Measurements from ENCODE around the gene LRP3.
"Not testable (repeated sequence)": the region's sequence is repeated elsewhere in the genome, so short reads cannot be mapped to it uniquely, and the experiment has no call there.

Gene LRP3

DNA sequence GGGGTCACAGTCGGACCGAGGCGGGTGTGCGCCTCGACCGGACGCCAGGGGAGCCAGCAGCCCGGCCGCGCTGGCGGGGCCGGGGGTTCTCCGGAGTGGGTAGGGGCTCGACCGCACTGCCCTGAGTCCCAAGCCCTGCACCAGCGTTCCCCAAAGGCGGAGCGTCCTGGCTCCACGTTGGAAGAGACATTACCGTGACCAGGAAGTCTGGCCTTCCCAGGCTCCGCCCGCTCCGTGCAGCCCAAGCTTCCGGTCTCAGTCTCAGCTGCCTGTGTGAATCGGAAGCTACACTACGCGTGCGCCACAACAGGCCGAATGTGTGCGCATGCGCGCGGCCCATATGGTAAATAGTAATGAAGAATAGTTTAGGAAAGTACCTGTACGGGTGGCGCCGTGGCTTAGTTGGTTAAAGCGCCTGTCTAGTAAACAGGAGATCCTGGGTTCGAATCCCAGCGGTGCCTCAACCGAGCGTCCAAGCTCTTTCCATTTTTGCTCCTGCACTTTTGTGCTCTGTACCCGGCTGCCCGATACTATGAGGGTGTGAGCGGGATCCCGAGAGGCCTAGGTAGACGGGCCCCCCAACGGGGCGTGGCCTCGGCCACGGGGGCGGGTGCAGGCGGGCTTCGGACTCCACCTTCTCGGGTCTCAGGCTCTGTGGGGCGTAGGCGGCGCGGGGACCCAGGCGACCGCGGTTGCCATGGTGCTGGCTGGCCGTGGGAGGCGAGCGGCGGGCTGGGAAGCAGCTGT is 17.3 kb upstream of the LRP3 start:
- DNase-seq (ENCODE audit: low read depth, low spot score) = peak; percentile 86

DNA sequence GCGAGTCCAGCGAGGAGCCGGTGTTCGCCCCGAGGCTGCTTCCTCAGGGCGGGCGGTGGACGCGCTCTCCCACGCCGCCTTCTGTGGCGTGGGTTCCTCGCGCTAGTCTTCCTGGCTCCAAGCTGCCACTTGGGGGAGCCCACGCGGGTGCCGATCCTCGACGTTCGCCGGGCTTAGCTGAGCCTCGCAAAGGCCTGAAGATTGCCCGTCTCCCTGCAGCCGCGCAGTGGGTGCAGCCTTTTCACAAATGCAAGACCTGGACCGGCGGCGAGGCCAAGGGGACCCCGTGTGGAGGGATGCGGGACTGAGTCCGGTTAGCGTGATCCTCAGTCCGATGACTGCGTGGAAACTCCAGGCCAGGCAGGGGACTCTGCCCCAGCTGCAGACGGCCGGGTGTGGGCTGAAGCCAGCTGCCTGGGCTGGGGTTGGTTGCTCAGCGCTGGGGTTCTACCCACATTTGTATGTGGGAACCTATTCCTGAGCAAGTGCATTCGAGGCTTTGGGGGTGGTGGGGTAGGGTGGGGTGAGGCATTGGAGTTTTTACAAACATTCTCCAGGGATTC is 16.6 kb upstream of the LRP3 start:
- DNase-seq (ENCODE audit: low read depth, low spot score) = no peak

DNA sequence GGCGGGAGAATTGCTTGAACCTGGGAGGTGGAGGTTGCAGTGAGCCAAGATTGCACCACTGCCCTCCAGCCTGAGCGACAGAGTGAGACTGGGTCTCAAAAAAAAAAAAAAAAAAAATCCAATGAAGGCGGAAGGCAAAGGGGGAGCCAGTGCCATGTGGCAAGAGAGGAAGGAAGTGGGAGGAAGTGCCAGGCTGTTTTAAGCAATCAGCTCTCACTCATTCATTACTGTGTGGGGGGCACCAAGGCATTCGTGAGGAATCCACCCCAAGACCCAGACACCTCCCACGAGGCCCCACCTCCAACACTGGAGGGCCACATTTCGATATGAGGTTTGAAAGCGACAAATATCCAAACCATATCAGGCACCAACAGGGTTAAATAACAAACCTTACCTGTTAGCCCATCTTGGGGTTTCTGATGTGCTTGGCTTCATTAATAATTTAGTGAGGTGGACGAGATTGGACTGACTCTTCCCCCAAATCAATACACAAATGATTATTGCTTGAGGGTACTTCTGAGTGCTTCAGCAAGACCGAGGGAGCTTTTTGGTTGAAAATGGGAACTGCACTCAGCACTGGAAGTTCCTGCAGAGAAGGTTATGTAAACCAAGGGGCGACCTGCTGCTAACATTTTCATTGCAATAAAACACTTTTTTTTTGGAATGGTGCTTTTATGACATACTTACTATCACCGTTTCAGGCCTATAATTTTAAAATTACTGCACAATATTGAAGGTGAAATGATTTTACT is 7.5 kb upstream of the LRP3 start:
- DNase-seq (ENCODE audit: low read depth, low spot score) = no peak

DNA sequence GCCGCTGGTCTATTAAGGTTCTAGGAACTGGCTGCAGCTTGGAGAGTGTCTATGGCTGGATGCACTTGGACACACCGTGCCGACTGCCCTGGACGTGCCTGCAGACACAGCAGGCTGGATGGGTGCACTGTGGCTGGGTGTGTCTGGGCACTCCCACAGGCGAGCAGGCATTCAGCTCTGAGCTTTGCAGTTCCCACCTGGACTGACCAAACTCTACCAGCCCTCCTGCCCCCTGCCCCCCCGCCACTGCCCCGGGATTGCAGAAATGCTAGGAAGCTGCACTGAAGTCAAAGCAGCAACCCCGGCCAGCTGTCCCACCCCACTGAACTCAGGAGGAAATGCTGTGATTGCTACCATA is 7.0 kb upstream of the LRP3 start:
- no peak for DNase-seq (ENCODE audit: low read depth, low spot score)

DNA sequence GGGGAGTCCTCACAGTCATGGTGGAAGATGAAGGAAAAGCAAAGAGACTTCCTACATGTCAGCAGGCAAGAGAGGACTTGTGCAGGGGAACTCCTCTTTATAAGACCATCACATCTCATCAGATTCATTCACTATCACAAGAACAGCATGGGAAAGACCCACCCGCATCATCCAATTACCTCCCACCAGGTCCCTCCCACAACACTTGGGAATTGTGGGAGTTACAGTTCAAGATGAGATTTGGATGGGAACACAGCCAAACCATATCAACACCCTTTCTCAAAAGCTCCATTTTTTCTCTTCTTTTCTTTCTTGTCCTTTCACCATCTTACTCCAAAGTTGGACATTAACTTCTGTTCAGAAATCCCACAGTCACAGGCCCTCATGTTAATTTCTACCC is 4.7 kb upstream of the LRP3 start:
- no peak for DNase-seq (ENCODE audit: low read depth, low spot score)

DNA sequence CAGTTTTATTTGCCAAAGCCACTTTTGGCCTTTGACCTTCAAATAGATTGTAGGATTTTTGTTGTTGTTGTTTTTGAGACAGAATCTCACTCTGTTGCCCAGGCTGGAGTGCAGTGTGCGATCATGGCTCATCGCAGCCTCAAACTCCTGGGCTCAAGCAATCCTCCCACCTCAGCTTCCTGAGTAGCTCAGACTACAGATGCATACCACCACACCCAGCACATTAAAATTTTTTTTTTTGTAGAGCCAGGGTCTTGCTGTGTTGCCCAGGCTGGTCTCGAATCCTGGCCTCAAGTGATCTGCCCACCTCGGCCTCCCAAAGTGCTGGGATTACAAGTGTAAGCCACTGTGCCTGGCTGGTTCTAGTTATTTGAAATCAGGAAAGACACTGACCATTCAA is 3.0 kb upstream of the LRP3 start:
- not testable (repeated sequence) for DNase-seq (ENCODE audit: low read depth, low spot score)

DNA sequence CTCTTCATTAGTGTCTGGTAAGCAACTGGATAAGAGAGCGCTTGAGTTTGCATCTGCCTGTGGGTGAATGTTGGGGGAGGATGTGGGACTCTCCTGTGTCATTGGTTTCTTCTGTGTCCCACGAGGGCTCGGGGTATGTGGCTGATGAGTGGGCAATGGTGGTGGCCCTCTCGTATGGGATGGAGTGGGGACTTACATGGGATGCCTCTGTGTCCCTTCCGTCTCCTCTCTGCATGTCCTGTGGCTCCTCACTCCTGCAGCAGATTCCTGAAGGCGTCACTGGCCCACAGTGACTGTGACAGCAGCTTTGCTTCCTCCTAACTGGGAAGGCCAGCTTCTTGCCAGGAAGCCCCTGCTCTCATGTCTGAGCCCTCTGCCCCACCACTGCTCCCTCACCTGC is 2.6 kb upstream of the LRP3 start:
- DNase-seq (ENCODE audit: low read depth, low spot score) = no peak

GRCh38 chr19:33192010-33192409 is 2.1 kb upstream of the LRP3 start:
- DNase-seq (ENCODE audit: low read depth, low spot score) = no peak

- no peak for DNase-seq (ENCODE audit: low read depth, low spot score)
Observed at GRCh38 chr19:33193269-33193864, 763 bp upstream of the LRP3 start.

- no peak for DNase-seq (ENCODE audit: low read depth, low spot score)
Observed at GRCh38 chr19:33194532-33194885, 379 bp downstream of the LRP3 start.

GRCh38 chr19:33194886-33195644 is 935 bp downstream of the LRP3 start:
- DNase-seq (ENCODE audit: low read depth, low spot score) = no peak

DNA sequence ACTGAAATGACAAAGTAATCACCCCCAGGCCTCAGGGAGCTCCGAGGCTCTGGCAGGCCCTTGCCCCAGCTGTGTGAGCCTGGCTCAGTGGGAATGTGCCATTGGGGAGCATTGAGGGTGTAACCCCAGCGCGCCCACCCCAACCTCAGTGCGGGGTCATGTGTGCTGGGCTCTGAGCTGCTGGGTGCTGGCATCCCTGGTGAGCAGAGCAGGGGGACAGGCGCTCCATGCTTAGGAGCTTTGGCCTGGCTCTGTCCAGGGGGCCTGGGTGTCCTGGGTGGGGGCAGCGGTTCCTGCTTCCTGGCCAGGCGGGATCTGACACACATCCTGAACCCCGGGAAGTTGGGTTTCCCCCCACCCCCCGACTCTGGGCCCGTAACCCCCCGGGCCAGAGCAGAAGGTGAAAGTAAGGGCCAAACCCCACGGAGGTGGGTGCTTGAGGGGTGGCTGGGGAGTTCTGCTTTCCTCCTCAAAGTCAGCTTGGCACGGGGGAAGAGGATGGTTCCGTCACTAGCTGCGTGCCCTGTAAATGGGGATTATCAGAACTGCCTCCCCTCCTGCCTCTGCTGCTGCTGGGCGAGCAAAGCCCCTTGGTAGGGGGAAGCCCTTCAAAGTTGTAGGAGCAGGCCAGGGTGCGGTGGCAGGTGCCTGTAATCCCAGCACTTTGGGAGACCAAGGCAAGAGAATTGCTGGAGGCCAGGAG is 1.7 kb downstream of the LRP3 start:
- no peak for DNase-seq (ENCODE audit: low read depth, low spot score)

DNA sequence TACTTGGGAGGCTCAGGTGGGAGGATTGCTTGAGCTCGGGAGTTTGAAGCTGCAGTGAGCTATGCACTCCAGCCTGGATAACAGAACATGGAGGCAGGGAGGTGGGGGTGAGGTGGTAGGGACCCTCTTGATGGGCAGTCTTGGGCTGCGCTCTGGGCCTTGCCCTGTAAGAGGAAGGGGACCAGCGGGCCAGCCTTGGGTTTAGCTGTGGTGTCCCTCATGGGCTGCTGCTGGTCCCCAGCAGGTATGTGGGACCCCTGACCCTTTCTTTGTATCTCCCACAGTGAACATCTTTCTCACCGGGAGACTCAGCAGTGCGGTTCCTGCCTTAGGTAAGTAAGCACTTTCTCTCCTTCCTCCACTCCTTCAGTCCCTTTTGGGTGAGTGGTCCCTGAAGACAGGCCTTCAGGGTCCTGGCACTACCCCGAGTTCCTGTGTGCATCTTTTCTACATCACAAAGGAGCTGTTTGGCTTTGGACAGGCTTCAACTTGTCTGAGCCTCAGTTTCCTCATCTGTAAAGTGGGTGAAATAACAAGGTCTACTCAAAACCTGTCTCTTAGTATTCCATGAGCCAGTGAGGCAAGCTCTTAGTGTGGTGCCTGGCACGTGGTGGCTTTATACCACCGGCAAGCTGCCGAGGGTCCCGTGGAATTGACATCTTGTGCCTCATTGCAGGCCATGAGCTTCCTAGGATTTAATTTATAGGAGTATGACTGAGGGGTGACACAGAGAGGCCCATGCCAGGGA is 2.5 kb downstream of the LRP3 start:
- no peak for DNase-seq (ENCODE audit: low read depth, low spot score)

- DNase-seq (ENCODE audit: low read depth, low spot score) = no peak
Observed at GRCh38 chr19:33197591-33198000, 3.5 kb downstream of the LRP3 start.

- DNase-seq (ENCODE audit: low read depth, low spot score) = no peak
Observed at GRCh38 chr19:33198169-33198568, 4.0 kb downstream of the LRP3 start.

- no peak for DNase-seq (ENCODE audit: low read depth, low spot score)
Observed at GRCh38 chr19:33199441-33200265, 5.5 kb downstream of the LRP3 start.

DNA sequence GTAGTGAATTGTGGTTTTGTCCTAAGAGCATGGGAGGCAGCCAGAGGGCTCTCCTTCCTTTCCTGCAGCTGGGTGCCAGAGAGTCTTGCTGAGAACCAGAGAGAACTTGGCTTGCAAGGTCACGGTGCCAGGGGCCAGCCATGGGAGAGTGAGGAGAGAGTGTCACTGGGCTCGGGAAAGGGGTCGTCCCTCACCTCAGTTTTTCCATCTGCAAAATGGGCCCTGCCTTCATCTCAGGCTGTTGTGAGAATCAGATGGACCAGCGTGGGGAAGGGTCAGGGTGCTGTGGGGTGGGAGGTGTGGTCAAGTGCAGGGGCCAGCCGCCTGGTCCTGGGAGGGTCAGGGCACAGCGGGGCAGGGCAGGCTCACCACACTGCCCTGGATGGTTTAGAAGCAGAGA is 7.3 kb downstream of the LRP3 start:
- DNase-seq (ENCODE audit: low read depth, low spot score) = no peak

DNA sequence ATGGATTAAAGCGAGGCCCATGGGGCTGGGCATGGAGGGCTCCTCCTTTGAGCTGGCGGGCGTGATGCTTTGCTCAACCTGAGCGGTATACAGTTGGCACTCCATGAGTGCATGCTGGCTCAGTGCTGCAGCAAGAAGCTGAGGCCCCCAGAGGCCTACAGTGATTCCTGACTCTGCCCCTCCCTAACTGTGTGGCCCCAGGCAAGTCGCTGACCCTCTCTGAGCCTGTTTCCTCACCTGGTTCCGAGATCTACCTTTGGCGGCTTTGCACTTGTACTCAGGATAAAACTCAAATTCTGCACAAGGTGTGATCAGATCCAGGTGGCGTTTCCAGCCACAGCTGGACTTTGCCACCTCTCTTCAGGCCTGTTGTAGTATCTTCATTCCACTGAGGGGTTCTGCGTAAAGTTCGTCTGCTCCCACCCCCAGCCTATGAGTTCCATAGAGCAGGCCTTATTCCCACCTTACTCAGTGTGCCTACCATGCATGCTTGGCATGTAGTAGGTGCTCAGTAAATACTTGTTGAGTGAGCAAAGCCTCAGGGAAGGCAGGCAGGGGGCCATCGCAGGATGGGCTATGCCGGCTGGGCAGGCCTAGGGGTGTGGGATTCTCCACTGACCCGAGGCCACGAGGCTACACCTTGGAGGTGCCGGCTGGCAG is 7.9 kb downstream of the LRP3 start:
- DNase-seq (ENCODE audit: low read depth, low spot score) = no peak
